ENCODE data around the gene TNFRSF1B.

The TNFRSF1B gene

DNA sequence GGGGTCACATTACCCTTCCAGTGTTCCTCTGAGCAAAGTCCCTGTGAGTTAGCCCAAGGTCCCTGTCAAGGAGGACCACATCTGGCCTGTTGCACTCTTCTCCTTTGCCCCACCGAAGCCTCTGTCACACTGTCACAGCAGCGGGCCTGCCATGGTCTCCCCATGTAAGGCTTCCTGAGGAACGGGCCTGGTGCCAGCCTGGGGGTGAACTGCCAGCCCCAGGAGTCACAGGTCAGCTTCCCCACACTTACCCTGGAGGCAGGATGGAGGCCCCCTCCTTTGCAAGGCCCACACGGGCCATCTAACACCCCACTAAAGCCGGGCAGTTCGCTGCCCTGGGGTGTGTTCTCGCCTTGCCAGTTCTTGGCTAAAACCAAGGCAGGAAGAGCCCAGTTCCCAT, 14.1 kb downstream of the TNFRSF1B start:
- no peak overlapping the region for H3K27ac ChIP-seq
- H3K4me1 ChIP-seq (ENCODE audit: low read depth, poor library complexity, severe bottlenecking) = no peaks in the 10 kb centered on the region

GRCh38 chr1:12181568-12181967, 14.8 kb downstream of the TNFRSF1B start:
- no peaks in the 10 kb centered on the region for H3K27me3 ChIP-seq (ENCODE audit: insufficient read depth, low read depth)
- H3K4me3 ChIP-seq (IDR thresholded peaks at IDR 0.05; ENCODE audit: insufficient read depth, low read depth, low read length) = no peak overlapping the region
- no peaks in the 10 kb centered on the region for H3K36me3 ChIP-seq (ENCODE audit: insufficient read depth)
- no peak overlapping the region for H3K9ac ChIP-seq
- peaks cover under 1% of the 10 kb centered on the region; the same call in 1 of the 2 replicates for H4K20me1 ChIP-seq (ENCODE audit: insufficient read depth)
- H3K79me2 ChIP-seq (ENCODE audit: insufficient read depth, low read depth) = peaks cover 50% of the 10 kb centered on the region
- TF ChIP-seq CTCF (conservative IDR thresholded peaks at IDR 0.05; ENCODE audit: low read depth, low read length) = no peak
- H2AFZ ChIP-seq (ENCODE audit: low read depth) = no peak overlapping the region
- no peaks in the 10 kb centered on the region for H3K4me1 ChIP-seq (ENCODE audit: low read depth, poor library complexity, severe bottlenecking)
- no peak overlapping the region for H3K27ac ChIP-seq
- no peak overlapping the region for H3K4me2 ChIP-seq

More for the DNA sequence above, 14.1 kb downstream of the TNFRSF1B start:
- Histone ChIP-seq H3K4me3 (IDR thresholded peaks at IDR 0.05; ENCODE audit: insufficient read depth, low read depth, low read length) (no peak overlapping the region), H3K36me3 (ENCODE audit: insufficient read depth) (no peaks in the 10 kb centered on the region), H4K20me1 (ENCODE audit: insufficient read depth) (no peaks in the 10 kb centered on the region; the same call in 1 of the 2 replicates), H2AFZ (ENCODE audit: low read depth) (no peak overlapping the region), H3K9ac (no peak overlapping the region), H3K27me3 (ENCODE audit: insufficient read depth, low read depth) (no peaks in the 10 kb centered on the region), H3K79me2 (ENCODE audit: insufficient read depth, low read depth) (peaks cover 50% of the 10 kb centered on the region), H3K4me2 (no peak overlapping the region)
- TF ChIP-seq CTCF (conservative IDR thresholded peaks at IDR 0.05; ENCODE audit: low read depth, low read length) = no peak

- Histone ChIP-seq H2AFZ (ENCODE audit: low read depth) (no peak overlapping the region), H3K4me1 (ENCODE audit: low read depth, poor library complexity, severe bottlenecking) (no peaks in the 10 kb centered on the region), H4K20me1 (ENCODE audit: insufficient read depth) (peaks cover 10% of the 10 kb centered on the region; the same call in 1 of the 2 replicates), H3K36me3 (ENCODE audit: insufficient read depth) (no peaks in the 10 kb centered on the region), H3K27ac (no peak overlapping the region), H3K27me3 (ENCODE audit: insufficient read depth, low read depth) (no peaks in the 10 kb centered on the region), H3K9ac (no peak overlapping the region), H3K4me3 (IDR thresholded peaks at IDR 0.05; ENCODE audit: insufficient read depth, low read depth, low read length) (no peak overlapping the region), H3K4me2 (no peak overlapping the region), H3K79me2 (ENCODE audit: insufficient read depth, low read depth) (peaks cover 49% of the 10 kb centered on the region; the same call in 1 of the 2 replicates)
- no peak for TF ChIP-seq CTCF (conservative IDR thresholded peaks at IDR 0.05; ENCODE audit: low read depth, low read length)
Measured at GRCh38 chr1:12182410-12182984, 15.7 kb downstream of the TNFRSF1B start.

GRCh38 chr1:12183095-12183794, 16.5 kb downstream of the TNFRSF1B start:
- H3K9ac ChIP-seq = no peak overlapping the region
- no peak overlapping the region for H3K4me3 ChIP-seq (IDR thresholded peaks at IDR 0.05; ENCODE audit: insufficient read depth, low read depth, low read length)
- no peak overlapping the region for H3K27ac ChIP-seq
- peaks cover 16% of the 10 kb centered on the region; the same call in 1 of the 2 replicates for H4K20me1 ChIP-seq (ENCODE audit: insufficient read depth)
- TF ChIP-seq CTCF (conservative IDR thresholded peaks at IDR 0.05; ENCODE audit: low read depth, low read length) = no peak
- H3K79me2 ChIP-seq (ENCODE audit: insufficient read depth, low read depth) = peaks cover 49% of the 10 kb centered on the region; the same call in 1 of the 2 replicates
- no peak overlapping the region for H3K4me2 ChIP-seq
- H3K36me3 ChIP-seq (ENCODE audit: insufficient read depth) = no peaks in the 10 kb centered on the region
- H2AFZ ChIP-seq (ENCODE audit: low read depth) = no peak overlapping the region
- H3K27me3 ChIP-seq (ENCODE audit: insufficient read depth, low read depth) = no peaks in the 10 kb centered on the region
- no peaks in the 10 kb centered on the region for H3K4me1 ChIP-seq (ENCODE audit: low read depth, poor library complexity, severe bottlenecking)

Measured in KMS-11 (cell line).